Psoas muscle (tissue), 8 donors: Measurements from ENCODE around the gene CRYM. TPM values are rescaled to one million over a fixed set of nuclear protein-coding genes. Genes with fewer than 3 reads are reported as not detected.
"Not testable (repeated sequence)": the region's sequence is repeated elsewhere in the genome, so short reads cannot be mapped to it uniquely, and the experiment has no call there.

Source experiments
- ATAC-seq, 4 donors: fragments of 200-7000 bp; cut with Tn5 transposase; one replicate each; pipeline ENCODE4 v1.9.1; 2020; ENCODE audit warnings: moderate library complexity in 3 of 4, mild to moderate bottlenecking in 2 of 4
- DNase-seq, 2 donors: peaks; one replicate each; pipeline ENCODE4 v3.0.0-alpha.2; 2020
- H3K27ac ChIP-seq: fragments of 200-600 bp; one replicate; pipeline ENCODE4 v1.8.0; 2022
- H3K27me3 ChIP-seq, 3 donors: fragments of 200-600 bp in 1 of 3; one replicate each; pipeline versions ENCODE4 v1.6.1 to v1.8.0; 2013 to 2022; ENCODE audit warnings: low read length in 2 of 3, mild to moderate bottlenecking in 2 of 3, moderate library complexity in 1 of 3; ENCODE audit not compliant: insufficient read depth in 3 of 3
- H3K36me3 ChIP-seq, 2 donors: fragments of 200-600 bp in 1 of 2; one replicate each; pipeline versions ENCODE4 v1.6.1 to v1.8.0; 2013 to 2022; ENCODE audit warnings: low read depth in 1 of 2, mild to moderate bottlenecking in 1 of 2, moderate library complexity in 1 of 2; ENCODE audit not compliant: insufficient read depth in 1 of 2
- H3K4me1 ChIP-seq: fragments of 200-600 bp; one replicate; pipeline ENCODE4 v1.8.0; 2022
- H3K4me3 ChIP-seq: fragments of 200-600 bp; one replicate; pipeline ENCODE4 v1.8.0; 2022; ENCODE audit warnings: mild to moderate bottlenecking
- H3K9me3 ChIP-seq: fragments of 200-600 bp; one replicate; pipeline ENCODE4 v1.8.0; 2022
- WGBS, 3 donors: extraction: QIAGEN DNeasy Blood & Tissue Kit; methylation state at CpG; one replicate each; pipeline versions ENCODE4 v1.1.6 to v1.1.7; 2013; 5-methylcytosine and 5-hydroxymethylcytosine counted together
- intact Hi-C, 2 donors: fragments of 100-400 bp; cut with DNase I; formaldehyde crosslinking; loops; one replicate each; pipeline versions ENCODE4 v1.11.0 to v1.14.2; 2022
- polyA plus RNA-seq, 3 donors: library from polyadenylated mRNA; stranded (reverse); fragments of 200-250 nt; gene quantifications; one replicate each; pipeline ENCODE4 v1.2.3, GENCODE V29; 2013
- total RNA-seq, 4 donors: library from RNA; stranded (reverse); fragmentation: NEBNext Ultra II Directional in 2 of 4; extraction: Animal tissue kit (Norgen Biotek cat#: 25700) in 2 of 4; gene quantifications; one replicate each; pipeline versions ENCODE4 v1.2.1 to v1.2.4, GENCODE V29; 2021 to 2023
- TF ChIP-seq, protein P1 (sequence below): fragments of 200-600 bp; IDR thresholded peaks from one replicate; pipeline ENCODE4 v1.8.0; 2022; ENCODE audit warnings: antibody characterized with exemption
- donor health status: healthy with polysubstance abuse.
- donor health status: DM: no; HTN: no; CAD: no; lungs with moderate emphysema.
- donor health status: Bipolar disorder and iron deficiency.
- donor health status: healthy.
- donor health status: DM: yes; HTN: yes; CAD: no.
- donor health status: DM: no; HTN: no; CAD: no.
- donor health status: DM: no; HTN: no; CAD: no.
- donor health status: DM: yes; HTN: yes; CAD: no.

The CRYM gene
- total and polyA plus RNA-seq, 7 donors = 0.25 to 33.4 (median 1.6) TPM

DNA sequence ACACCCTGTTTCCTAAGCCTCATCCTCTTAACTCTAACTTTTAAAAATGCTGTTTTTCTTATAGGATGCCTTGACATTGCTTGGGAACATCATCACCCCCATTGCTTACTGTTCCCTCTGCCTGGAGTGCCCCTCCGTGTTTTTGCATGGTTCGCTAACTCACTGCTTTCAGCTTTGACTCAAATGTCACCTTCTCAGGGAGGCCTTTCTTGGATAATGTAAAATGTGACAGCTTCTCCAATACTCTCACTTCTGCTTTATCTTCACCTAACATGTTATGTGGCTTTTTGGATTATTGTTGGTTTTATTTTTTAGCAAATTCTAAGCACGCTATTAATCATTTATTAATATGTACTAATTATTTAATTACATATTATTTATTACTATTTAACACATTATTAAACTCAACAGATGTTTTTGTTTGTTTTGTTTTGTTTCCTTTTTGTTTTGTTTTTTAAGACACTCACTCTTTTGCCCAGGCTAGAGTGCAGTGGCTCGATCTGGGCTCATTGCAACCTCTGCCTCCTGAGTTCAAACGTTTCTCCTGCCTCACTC, 3.8 kb downstream of the CRYM start:
- intact Hi-C loops = no loop called here
- no peak overlapping the region for H3K4me3 ChIP-seq
- no peak overlapping the region for H3K27ac ChIP-seq
- peaks cover 0 to 21% (median 0%) of the 10 kb centered on the region in 3 donors for H3K27me3 ChIP-seq
- DNase-seq = no peak
- H3K9me3 ChIP-seq = no peaks in the 10 kb centered on the region
- TF ChIP-seq, protein P1, sequence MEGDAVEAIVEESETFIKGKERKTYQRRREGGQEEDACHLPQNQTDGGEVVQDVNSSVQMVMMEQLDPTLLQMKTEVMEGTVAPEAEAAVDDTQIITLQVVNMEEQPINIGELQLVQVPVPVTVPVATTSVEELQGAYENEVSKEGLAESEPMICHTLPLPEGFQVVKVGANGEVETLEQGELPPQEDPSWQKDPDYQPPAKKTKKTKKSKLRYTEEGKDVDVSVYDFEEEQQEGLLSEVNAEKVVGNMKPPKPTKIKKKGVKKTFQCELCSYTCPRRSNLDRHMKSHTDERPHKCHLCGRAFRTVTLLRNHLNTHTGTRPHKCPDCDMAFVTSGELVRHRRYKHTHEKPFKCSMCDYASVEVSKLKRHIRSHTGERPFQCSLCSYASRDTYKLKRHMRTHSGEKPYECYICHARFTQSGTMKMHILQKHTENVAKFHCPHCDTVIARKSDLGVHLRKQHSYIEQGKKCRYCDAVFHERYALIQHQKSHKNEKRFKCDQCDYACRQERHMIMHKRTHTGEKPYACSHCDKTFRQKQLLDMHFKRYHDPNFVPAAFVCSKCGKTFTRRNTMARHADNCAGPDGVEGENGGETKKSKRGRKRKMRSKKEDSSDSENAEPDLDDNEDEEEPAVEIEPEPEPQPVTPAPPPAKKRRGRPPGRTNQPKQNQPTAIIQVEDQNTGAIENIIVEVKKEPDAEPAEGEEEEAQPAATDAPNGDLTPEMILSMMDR = no peak
- WGBS, 3 donors = 74 to 75% (median 75%) methylated on average over 5 of the region's 5 CpGs
- no peak for ATAC-seq
- peaks cover 4% of the 10 kb centered on the region for H3K4me1 ChIP-seq
- H3K36me3 ChIP-seq = no peaks in the 10 kb centered on the region

DNA sequence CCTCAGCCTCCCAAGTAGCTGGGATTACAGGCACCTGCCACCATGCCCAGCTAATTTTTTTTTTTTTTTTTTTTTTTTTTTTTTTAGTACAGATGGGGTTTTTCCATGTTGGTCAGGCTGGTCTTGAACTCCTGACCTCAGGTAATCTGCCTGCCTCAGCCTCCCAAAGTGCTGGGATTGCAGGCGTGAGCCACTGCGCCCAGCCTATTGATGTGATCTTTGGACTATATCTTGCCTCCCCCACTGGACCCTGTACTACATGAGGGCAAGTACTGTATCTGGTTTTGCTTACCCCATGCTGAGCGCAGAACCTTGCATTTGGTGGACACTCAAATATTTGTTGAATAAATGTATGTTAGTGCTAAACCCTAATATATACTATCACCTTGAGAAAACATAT, 5.3 kb downstream of the CRYM start:
- H3K9me3 ChIP-seq, intact Hi-C loops, H3K4me3 ChIP-seq, H3K27ac ChIP-seq, H3K36me3 ChIP-seq, DNase-seq, ATAC-seq, H3K4me1 ChIP-seq: not testable (repeated sequence)
- peaks cover 0 to 17% (median 0%) of the 10 kb centered on the region in 3 donors for H3K27me3 ChIP-seq
- 88 to 100% (median 95%) methylated on average over 3 of the region's 3 CpGs for WGBS, 3 donors

DNA sequence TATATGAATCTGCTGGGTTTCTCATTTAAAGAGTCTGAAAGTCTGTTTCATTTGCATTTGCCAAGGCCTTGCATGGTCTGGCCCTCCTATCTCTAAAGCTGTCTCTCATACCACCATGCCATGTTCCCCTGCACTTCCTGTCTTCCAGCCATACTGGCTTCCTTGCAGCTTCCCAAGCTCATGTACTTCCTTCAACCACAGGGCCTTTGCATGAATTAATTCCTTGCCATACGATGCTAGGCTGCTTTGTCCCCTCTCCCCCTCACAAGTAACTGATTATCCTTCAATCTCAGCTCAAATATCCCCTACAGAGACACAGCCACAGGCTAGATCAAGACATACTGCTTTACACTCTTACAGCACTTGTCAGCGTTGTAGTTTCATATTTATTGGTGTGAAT, 5.8 kb downstream of the CRYM start:
- H3K4me3 ChIP-seq = no peak overlapping the region
- peaks cover 0 to 12% (median 0%) of the 10 kb centered on the region in 3 donors for H3K27me3 ChIP-seq
- DNase-seq (no peak), ATAC-seq (no peak)
- TF ChIP-seq, protein P1 = no peak
- no peak overlapping the region for H3K27ac ChIP-seq
- no peaks in the 10 kb centered on the region for H3K4me1 ChIP-seq
- intact Hi-C loops = no loop called here
- 61 to 80% (median 65%) methylated on average over 2 of the region's 2 CpGs for WGBS, 3 donors
- no peaks in the 10 kb centered on the region for H3K36me3 ChIP-seq
- no peaks in the 10 kb centered on the region for H3K9me3 ChIP-seq

DNA sequence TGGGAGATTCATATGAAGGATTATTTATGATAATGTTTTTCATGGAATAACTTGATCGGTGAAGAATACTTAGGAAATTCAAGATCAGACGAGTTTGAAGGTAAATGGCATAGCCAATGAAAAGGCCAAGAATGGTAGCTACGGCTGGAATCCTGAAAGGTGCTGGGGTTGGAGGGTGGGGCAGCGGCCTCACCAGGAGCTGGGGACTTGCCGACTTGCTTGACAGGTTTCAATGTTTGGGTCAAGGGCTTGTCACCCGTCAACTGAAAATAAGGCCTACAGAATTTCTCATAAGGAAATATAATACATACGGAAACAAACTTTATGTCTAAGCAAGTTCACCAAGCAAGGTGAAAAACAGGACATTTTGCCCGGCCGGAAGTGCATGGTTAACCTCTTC, 9.9 kb downstream of the CRYM start:
- Histone ChIP-seq H3K27me3 (no peaks in the 10 kb centered on the region), H3K9me3 (no peaks in the 10 kb centered on the region), H3K27ac (no peak overlapping the region), H3K36me3 (no peaks in the 10 kb centered on the region), H3K4me3 (no peak overlapping the region), H3K4me1 (peaks cover 15% of the 10 kb centered on the region)
- 93 to 95% (median 94%) methylated on average over 9 of the region's 9 CpGs for WGBS, 3 donors
- no peak for ATAC-seq
- TF ChIP-seq, protein P1 = no peak
- intact Hi-C loops = no loop called here
- DNase-seq = no peak

DNA sequence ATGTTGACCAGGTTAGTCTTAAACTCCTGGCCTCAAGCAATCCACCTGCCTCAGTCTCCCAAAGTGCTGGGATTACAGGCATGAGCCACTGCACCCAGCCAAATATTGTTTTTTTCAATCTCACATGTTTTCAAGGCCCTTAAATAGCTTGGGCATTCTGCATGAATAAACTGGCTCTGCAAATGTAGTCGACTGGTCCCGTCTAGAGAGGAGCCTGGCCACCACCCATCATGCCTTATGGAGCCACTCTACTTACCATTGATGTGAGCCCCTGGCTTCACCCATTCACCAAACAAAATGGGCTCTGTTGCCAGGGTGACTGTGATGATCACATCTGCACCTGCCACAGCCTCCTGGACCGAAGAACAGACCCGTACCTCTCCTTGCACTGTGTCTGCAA, 10.8 kb downstream of the CRYM start:
- intact Hi-C loops = no loop called here
- no peak overlapping the region for H3K27ac ChIP-seq

More for the DNA sequence above, 10.8 kb downstream of the CRYM start:
- Histone ChIP-seq H3K36me3 (no peaks in the 10 kb centered on the region), H3K27me3 (no peaks in the 10 kb centered on the region), H3K4me1 (peaks cover 15% of the 10 kb centered on the region), H3K9me3 (no peaks in the 10 kb centered on the region), H3K4me3 (no peak overlapping the region)
- no peak for DNase-seq
- WGBS, 3 donors = 74 to 91% (median 83%) methylated on average over 4 of the region's 4 CpGs
- no peak for ATAC-seq
- TF ChIP-seq, protein P1 = no peak
